Measurements from ENCODE around the gene ATP6AP1.

Gene ATP6AP1

GRCh38 chrX:154483325-154483724 is 54.8 kb downstream of the ATP6AP1 start:
- Histone ChIP-seq H3K27me3 (no peaks in the 10 kb centered on the region), H3K9me3 (no peaks in the 10 kb centered on the region), H3K4me3 (ENCODE audit: low read depth, low read length) (no peak overlapping the region), H3K4me1 (no peaks in the 10 kb centered on the region), H3K36me3 (peaks cover 13% of the 10 kb centered on the region)
- DNase-seq: no peak
- no peak for TF ChIP-seq CTCF (IDR thresholded peaks at IDR 0.05; ENCODE audit: low read depth, low read length)

- Histone ChIP-seq H3K4me1 (no peaks in the 10 kb centered on the region), H3K4me3 (ENCODE audit: low read depth, low read length) (no peak overlapping the region), H3K9me3 (no peaks in the 10 kb centered on the region), H3K36me3 (peaks cover 13% of the 10 kb centered on the region), H3K27me3 (no peaks in the 10 kb centered on the region)
- no peak for TF ChIP-seq CTCF (IDR thresholded peaks at IDR 0.05; ENCODE audit: low read depth, low read length)
- no peak for DNase-seq
These were observed 56.0 kb downstream of the ATP6AP1 start for GRCh38 chrX:154484255-154485149.

- no peaks in the 10 kb centered on the region for H3K27me3 ChIP-seq
- peaks cover 13% of the 10 kb centered on the region for H3K36me3 ChIP-seq
- H3K4me1 ChIP-seq: no peaks in the 10 kb centered on the region
- no peak for TF ChIP-seq CTCF (IDR thresholded peaks at IDR 0.05; ENCODE audit: low read depth, low read length)
- DNase-seq: no peak
- peak overlapping the region; percentile 63 for H3K4me3 ChIP-seq (ENCODE audit: low read depth, low read length)
- no peaks in the 10 kb centered on the region for H3K9me3 ChIP-seq
These were observed 56.9 kb downstream of the ATP6AP1 start for GRCh38 chrX:154485150-154486051.

GRCh38 chrX:154486052-154486395 is 57.5 kb downstream of the ATP6AP1 start:
- peaks cover 13% of the 10 kb centered on the region for H3K36me3 ChIP-seq
- H3K4me3 ChIP-seq (ENCODE audit: low read depth, low read length): peak overlapping the region; percentile 63
- H3K27me3 ChIP-seq: no peaks in the 10 kb centered on the region
- no peak for DNase-seq
- no peaks in the 10 kb centered on the region for H3K9me3 ChIP-seq
- no peak for TF ChIP-seq CTCF (IDR thresholded peaks at IDR 0.05; ENCODE audit: low read depth, low read length)
- no peaks in the 10 kb centered on the region for H3K4me1 ChIP-seq

Data from BE2C (cell line).